Fibroblast of lung (primary cell): Measurements from ENCODE around the gene RUSC2. TPM values are rescaled to one million over a fixed set of nuclear protein-coding genes. Genes with fewer than 3 reads are reported as not detected.
A peak's percentile ranks its signal among the peaks of the same experiment; 100 is the strongest.

Experiments
- DNase-seq, 2 donors: peaks; one replicate each; pipeline versions ENCODE4 v3.0.0 to v3.0.0-alpha.2; 2010; ENCODE audit warnings: low read depth in 2 of 2
- H2AFZ ChIP-seq: 2 replicates; pipeline ENCODE4 v1.5.1; 2012; ENCODE audit warnings: low read length, control low read depth, inconsistent platforms
- H3K27ac ChIP-seq: 2 replicates; pipeline ENCODE4 v1.5.1; 2011; ENCODE audit warnings: low read length, control low read depth; ENCODE audit not compliant: insufficient read depth
- H3K27me3 ChIP-seq: 2 replicates; pipeline ENCODE4 v1.5.1; 2011; ENCODE audit warnings: mild to moderate bottlenecking, low read length; ENCODE audit not compliant: control insufficient read depth, insufficient read depth
- H3K36me3 ChIP-seq: 2 replicates; pipeline ENCODE4 v1.5.1; 2011; ENCODE audit warnings: low read length; ENCODE audit not compliant: control insufficient read depth, insufficient read depth
- H3K4me1 ChIP-seq: 2 replicates; pipeline ENCODE4 v1.5.1; 2011; ENCODE audit warnings: low read length; ENCODE audit not compliant: control insufficient read depth, insufficient read depth; ENCODE audit errors: extremely low read depth
- H3K4me2 ChIP-seq: 2 replicates; pipeline ENCODE4 v1.5.1; 2011; ENCODE audit warnings: low read length, control low read depth; ENCODE audit not compliant: insufficient read depth; ENCODE audit errors: extremely low read depth
- H3K4me3 ChIP-seq, 4 experiments: fragments of 200-600 bp in 1 of 4; sonication (generic) in 1 of 4; replicated peaks in 1 of 4; 2 replicates each; pipeline ENCODE4 v1.5.1; 2011 to 2016; ENCODE audit warnings: low read length in 4 of 4, low read depth in 3 of 4, mild to moderate bottlenecking in 3 of 4, control low read depth in 2 of 4, inconsistent platforms in 1 of 4, mixed read lengths in 1 of 4; ENCODE audit not compliant: insufficient read depth in 1 of 4; ENCODE audit errors: control extremely low read depth in 1 of 4
- H3K79me2 ChIP-seq: 2 replicates; pipeline ENCODE4 v1.5.1; 2012; ENCODE audit warnings: mild to moderate bottlenecking, low read length, inconsistent platforms; ENCODE audit not compliant: control insufficient read depth, insufficient read depth
- H3K9ac ChIP-seq: 2 replicates; pipeline ENCODE4 v1.5.1; 2011; ENCODE audit warnings: mild to moderate bottlenecking, low read length, control low read depth; ENCODE audit not compliant: insufficient read depth
- H3K9me3 ChIP-seq: 2 replicates; pipeline ENCODE4 v1.5.1; 2012; ENCODE audit warnings: low read depth, low read length; ENCODE audit not compliant: control insufficient read depth, insufficient read depth
- H4K20me1 ChIP-seq: 2 replicates; pipeline ENCODE4 v1.5.1; 2011; ENCODE audit warnings: low read length; ENCODE audit not compliant: control insufficient read depth, insufficient read depth; ENCODE audit errors: extremely low read depth
- CTCF ChIP-seq, 2 donors: IDR thresholded peaks in 1 of 2; conservative IDR thresholded peaks in 1 of 2; 1 replicate in 1 of 2; 2 replicates in 1 of 2; pipeline ENCODE4 v1.5.1; 2011 to 2012; ENCODE audit warnings: low read length in 2 of 2, control low read depth in 1 of 2, inconsistent platforms in 1 of 2, low read depth in 1 of 2, mild to moderate bottlenecking in 1 of 2
- EZH2 ChIP-seq: IDR thresholded peaks from 2 replicates; pipeline ENCODE4 v1.5.1; 2012; ENCODE audit warnings: low read length, control low read depth, mild to moderate bottlenecking; ENCODE audit errors: missing control alignments
- polyA plus RNA-seq, 2 donors: library from polyadenylated mRNA; depleted of rRNA in 1 of 2; stranded (reverse) in 1 of 2; unstranded in 1 of 2; fragments of >200 nt; gene quantifications; 2 replicates each; pipeline ENCODE4 v1.2.1, GENCODE V29; 2011 to 2012; ENCODE audit warnings: missing spikeins in 1 of 2
- total RNA-seq: library from RNA; depleted of rRNA; stranded (reverse); fragments of >200 nt; gene quantifications from 2 replicates; pipeline ENCODE4 v1.2.1, GENCODE V29; 2014

The RUSC2 gene
- total and polyA plus RNA-seq, 2 donors (not counting 1 experiment from before 2014, with no cell fraction given) = 14.8 to 15.5 TPM

DNA sequence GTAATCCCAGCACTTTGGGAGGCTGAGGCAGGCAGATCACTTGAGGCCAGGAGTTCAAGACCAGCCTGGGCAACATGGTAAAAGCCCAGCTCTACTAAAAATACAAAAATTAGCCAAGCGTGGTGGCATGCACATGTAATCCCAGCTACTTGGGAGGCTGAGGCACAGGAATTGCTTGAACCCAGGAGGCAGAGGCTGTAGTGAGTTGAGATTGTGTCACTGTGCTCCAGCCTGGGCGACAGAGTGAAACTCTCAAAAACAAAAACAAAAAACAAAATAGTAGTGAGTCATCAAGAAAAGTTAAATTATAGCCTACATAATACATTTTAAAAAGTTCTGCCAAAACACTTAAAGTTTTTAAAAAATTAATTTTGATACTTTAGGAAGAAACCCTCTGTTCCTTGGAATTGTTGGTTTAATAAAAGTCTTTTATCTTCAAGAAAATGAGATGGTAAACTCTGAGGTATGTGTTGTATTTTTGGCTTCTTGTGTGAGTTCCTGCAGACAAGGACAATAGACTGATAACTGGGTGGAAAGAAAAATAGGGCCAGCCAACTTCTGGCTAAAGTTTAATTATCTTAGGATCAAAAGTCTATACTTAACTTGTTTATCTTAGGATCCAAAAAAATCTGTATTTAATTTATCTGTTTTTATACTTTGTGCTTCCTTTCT, 9.3 kb downstream of the RUSC2 start:
- no peaks in the 10 kb centered on the region for H3K9me3 ChIP-seq
- no peaks in the 10 kb centered on the region for H4K20me1 ChIP-seq
- no peaks in the 10 kb centered on the region for H3K27me3 ChIP-seq
- no peaks in the 10 kb centered on the region for H3K36me3 ChIP-seq
- no peaks in the 10 kb centered on the region for H3K4me1 ChIP-seq
- H3K27ac ChIP-seq = no peak overlapping the region
- no peak for TF ChIP-seq CTCF (conservative IDR thresholded peaks at IDR 0.05 in 1 of 2, IDR thresholded peaks at IDR 0.05 in 1 of 2; ENCODE audit: low read depth in 1 of 2, low read length in 2 of 2)
- TF ChIP-seq EZH2 = no peak
- H3K4me3 ChIP-seq = no peak overlapping the region
- H3K79me2 ChIP-seq = peaks cover 79% of the 10 kb centered on the region
- no peak overlapping the region for H2AFZ ChIP-seq
- no peak for DNase-seq
- no peak overlapping the region for H3K9ac ChIP-seq
- no peak overlapping the region for H3K4me2 ChIP-seq

- Histone ChIP-seq H2AFZ (no peak overlapping the region), H3K9me3 (no peaks in the 10 kb centered on the region), H3K9ac (no peak overlapping the region), H3K27me3 (no peaks in the 10 kb centered on the region), H3K27ac (no peak overlapping the region), H4K20me1 (no peaks in the 10 kb centered on the region), H3K36me3 (no peaks in the 10 kb centered on the region), H3K4me3 (no peak overlapping the region), H3K79me2 (peaks cover 78% of the 10 kb centered on the region), H3K4me2 (no peak overlapping the region), H3K4me1 (no peaks in the 10 kb centered on the region)
- TF ChIP-seq EZH2 = no peak
- no peak for DNase-seq
These were observed 9.8 kb downstream of the RUSC2 start for GRCh38 chr9:35499701-35500030.

DNA sequence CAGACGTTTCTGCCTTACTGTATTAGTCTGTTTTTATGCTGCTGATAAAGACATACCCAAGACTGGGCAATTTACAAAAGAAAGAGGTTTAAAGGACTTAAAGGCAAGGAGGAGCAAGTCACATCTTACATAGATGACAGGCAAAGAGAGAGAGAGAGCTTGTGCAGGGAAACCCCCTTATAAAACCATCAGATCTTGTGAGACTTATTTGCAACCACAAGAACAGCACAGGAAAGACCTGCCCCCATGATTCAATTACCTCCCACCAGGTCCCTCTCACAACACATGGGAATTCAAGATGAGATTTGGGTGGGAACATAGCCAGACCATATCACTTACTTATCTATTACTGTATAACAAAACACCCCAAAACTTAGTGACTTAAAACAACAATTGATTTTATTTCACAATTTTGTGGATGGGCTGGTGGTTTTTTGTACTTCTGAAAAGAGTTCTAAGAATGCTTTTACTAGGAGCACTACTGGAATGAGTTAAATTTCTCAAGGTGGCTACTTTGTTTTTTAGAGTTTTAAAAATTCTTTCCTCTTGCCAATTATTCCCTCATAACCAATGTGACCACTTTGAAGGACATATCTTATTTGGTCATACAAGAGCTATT, 10.3 kb downstream of the RUSC2 start:
- Histone ChIP-seq H3K4me2 (no peak overlapping the region), H3K9me3 (no peaks in the 10 kb centered on the region), H3K9ac (no peak overlapping the region), H3K4me1 (no peaks in the 10 kb centered on the region), H2AFZ (no peak overlapping the region), H3K36me3 (no peaks in the 10 kb centered on the region), H3K27ac (no peak overlapping the region), H4K20me1 (no peaks in the 10 kb centered on the region), H3K4me3 (no peak overlapping the region), H3K79me2 (peaks cover 81% of the 10 kb centered on the region), H3K27me3 (no peaks in the 10 kb centered on the region)
- peak in 1 of 2 donors; percentile 59 for DNase-seq
- TF ChIP-seq EZH2 (no peak), CTCF (conservative IDR thresholded peaks at IDR 0.05 in 1 of 2, IDR thresholded peaks at IDR 0.05 in 1 of 2; ENCODE audit: low read depth in 1 of 2, low read length in 2 of 2) (no peak)
